Peyer's patch (tissue), 4 donors: Measurements from ENCODE around the gene SCN2B.

Source experiments
- CTCF ChIP-seq, 6 experiments: fragments of 450-650 bp in 4 of 6; fragments of 200-600 bp in 2 of 6; sonication (generic) in 1 of 6; IDR thresholded peaks; one replicate each; pipeline ENCODE4 v1.5.1; 2017 to 2019; ENCODE audit warnings: antibody characterized with exemption in 6 of 6, mild to moderate bottlenecking in 3 of 6, moderate library complexity in 1 of 6
- POLR2A ChIP-seq, 2 donors: fragments of 450-650 bp; IDR thresholded peaks; one replicate each; pipeline ENCODE4 v1.5.1; 2017; ENCODE audit warnings: antibody characterized with exemption in 2 of 2, mild to moderate bottlenecking in 2 of 2, moderate library complexity in 2 of 2

GRCh38 chr11:118205606-118206378 lies 29.4 kb upstream of the SCN2B start:
- TF ChIP-seq CTCF (IDR thresholded peaks at IDR 0.05) (no peak), POLR2A (IDR thresholded peaks at IDR 0.05) (no peak)
